Stimulated activated CD4-positive, alpha-beta T cell treated with anti-CD3 and anti-CD28 coated beads, Interleukin-15, amount 100 ng/mL, for 48 hours (primary cell): ENCODE results near the gene FGGY.

Experiments used
- DNase-seq, 2 donors: peaks; one replicate each; pipeline ENCODE4 v3.0.0-alpha.2; 2020; ENCODE audit warnings: low read depth in 2 of 2

FGGY gene

DNA sequence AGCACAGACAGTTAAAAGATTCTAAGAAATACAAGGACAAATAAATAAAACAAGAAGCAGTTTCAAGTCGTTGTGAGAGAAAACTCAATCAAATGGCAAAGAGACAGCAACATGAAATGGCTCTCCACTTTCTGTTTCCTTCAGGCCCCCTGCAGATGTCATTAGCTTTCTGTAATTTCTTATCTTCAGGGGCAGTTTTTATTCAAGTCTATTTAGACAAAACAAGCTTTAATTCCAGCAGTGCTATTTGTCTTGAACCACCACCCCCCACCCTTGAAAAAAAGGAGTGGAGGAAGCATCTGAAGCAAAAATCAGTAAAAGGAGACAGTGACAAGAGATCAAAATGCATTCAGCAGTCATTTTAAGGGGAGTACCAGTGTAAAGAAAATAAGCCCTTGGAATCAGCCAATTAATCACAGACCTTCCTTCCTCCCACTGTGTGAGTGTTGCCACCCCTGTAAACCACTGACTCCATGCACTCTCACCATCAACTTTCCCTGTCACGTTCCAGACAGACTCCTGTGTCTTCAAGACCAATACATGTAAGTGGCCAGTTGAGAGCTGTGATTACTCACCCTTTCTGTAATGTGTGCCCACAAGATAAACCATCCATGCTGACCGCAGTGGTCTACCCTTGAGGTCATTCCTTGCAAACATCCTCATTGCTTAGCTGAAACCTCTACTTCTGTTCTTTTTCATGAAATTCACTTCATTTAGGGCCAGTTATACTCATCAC, 381.8 kb downstream of the FGGY start:
- no peak for DNase-seq

DNA sequence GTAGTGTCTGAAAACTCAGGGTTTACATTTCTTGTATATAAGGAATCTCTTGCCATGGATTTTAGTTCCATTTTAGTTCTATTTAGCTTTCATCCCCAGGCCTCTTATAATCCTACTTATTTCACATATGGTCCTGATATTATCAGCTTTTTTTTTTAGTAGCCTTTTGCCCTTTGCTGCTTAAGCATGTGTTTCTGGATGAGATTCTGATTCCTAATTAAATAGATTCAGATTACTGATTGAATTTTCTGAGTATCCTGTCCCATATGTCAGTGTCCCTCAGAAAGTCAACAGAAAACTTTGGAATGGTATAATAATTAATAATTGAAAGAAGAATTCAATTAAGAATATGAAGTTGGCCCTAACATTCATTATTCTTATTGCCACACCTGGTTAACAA, 383.1 kb downstream of the FGGY start:
- no peak for DNase-seq

DNA sequence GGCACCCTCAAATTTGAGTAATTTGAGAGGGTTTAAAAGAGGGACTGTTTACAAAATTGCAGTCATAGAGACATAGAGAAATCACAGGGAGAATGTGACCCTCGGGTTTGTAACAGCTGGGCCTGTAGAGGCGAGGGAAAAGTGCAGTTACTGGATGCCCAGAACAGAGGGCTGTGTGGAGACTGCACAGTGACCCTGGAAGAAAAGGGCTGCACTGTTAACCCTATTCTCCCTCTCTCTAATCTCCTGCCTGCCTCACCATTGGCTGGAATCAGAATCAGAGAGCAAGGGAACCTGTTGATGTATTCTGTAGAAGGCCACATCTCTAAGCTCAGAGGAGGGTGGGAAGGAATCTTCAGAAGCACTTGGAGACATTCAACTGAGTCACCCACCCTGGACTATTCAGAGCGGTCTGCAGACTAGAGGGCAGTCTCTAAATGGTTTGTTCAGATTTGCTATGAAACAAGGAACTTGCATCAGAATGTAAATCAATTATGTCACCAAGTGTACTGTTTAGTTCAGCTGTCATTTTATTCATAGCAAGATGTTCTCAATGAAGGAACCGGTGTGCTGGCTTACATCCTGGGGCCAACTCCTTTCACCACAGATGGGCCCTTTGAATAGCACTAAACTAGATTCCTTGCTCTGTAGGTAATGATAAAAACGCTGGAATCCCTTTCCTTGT, 385.6 kb downstream of the FGGY start:
- no peak for DNase-seq

DNA sequence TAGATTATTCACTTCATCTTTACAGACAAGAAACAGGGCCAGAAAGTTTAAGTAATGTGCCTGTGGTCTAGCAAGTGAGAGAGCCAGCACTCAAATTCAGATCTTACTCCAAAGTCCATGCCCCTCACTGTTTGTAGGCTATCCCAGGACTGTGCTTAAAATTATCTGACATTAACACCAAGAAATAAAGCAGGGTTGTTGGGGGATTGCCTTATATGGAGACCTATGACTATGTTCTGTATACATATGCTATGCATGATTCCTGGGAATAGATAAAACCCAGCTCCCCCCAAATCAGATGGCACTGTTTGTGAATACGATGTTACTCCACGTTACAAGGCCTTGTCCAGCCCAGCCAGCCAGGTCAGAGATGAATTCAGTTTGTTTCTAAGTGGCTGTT, 386.3 kb downstream of the FGGY start:
- no peak for DNase-seq

DNA sequence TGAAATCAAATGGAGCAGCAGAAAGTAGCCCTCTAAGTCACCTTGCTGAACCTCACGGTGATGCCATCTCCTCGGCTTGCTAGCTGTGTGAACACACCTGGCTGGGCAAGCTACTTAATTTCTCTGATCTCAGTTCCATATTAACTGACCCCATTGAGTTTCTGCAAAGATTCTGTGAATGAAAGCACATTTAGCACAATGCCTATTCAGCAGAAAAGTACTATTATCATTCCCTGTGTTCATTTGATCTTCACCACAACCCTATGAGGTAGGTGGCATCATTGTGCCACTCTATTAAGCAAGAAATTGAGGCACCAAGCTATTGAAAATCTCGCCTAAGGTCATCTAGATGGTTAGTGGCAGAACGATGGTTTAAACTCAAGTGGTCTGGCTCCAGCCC, 387.8 kb downstream of the FGGY start:
- DNase-seq, result no peak

DNA sequence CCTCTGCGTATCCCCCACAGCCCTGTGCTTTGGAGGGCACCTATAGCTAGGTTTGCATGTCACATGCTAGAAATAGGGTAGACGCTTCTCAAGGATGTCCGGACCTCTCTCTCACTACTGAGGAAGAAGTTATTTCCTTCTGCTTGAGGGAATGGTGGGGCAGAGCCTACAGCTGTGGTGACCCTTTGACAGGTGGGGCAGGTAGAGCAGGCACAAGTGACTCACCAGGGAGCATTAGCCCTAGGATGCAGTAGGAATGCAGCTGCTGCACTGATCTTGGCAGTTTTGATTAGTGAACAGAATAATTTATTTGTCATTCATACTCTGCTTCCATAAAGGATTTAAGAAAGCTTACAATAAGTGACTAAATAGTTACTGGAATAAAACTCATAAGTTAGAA, 388.2 kb downstream of the FGGY start:
- DNase-seq, result no peak

DNA sequence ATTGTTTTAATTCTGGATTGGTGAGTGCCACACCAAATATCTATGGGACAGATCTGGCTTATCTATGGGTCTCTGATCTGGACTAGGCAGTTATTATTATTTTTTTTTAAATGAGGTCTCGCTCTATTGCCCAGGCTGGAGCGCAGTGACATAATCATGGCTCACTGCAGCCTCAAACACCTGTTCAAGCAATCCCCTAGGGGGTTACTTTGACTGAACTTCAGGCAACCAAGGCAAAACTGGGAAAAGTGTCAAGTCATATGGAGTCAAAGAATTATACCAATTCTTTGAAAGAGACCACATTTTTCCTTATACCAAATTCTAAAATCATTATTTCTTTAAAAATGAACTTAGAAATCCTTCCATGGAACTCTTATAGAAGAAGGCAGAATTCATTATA, 388.8 kb downstream of the FGGY start:
- no peak for DNase-seq

DNA sequence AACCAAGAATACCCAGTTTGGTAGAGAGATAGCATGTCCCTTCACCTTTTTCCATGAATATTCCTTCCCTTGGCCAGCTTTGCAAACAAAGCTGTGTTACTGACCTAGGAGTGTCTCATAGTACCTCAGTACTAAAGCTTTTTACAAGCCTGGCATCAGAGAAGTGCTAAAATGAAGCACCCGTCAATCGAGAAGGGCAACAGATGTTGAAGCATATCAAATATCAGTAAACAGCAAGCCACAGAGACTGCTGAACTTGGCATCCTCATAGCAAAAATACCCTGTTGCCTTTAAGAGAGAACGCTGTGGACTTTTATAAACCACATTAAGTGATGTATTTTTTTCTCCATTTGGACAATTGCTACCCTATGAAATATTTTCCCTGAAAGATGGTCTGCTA, 389.3 kb downstream of the FGGY start:
- DNase-seq, result no peak

DNA sequence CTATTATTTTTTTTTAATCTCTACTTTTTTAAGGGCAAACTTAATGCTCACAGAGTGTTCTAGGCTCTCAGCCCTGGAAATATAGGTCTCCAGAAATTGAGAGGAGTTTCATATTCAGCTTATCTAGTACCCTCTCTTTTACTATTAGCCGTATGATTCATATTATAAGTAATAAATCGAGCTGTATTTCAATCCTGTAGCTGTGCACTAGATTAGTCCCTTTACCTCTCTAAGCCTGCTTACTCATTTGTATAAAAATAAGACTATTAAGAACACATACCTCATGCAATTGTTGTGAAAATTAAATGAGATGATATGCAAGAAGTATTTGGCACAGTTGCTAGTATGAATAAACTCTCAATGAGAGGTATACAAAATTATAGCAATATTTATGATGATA, 389.7 kb downstream of the FGGY start:
- DNase-seq, result no peak

DNA sequence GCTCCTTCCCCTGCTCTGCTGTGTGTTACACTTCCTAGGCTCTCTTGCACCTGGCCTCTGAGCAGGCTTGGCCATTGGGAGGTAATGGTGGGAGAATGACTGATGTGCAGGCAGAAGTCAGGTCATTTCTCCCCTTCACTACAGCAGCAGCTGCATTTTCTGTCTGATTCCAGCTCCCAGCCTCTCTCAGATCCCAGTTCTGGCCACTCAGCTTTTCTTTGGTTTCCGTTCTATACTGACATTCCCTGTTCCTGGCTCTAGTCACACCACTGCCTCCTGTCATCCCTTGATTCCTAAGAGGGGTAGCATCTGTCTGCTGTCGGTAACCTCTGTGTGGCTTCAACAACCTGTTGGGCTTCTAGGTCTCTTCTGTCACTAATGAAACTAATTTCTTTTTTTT, 390.2 kb downstream of the FGGY start:
- DNase-seq, result no peak

DNA sequence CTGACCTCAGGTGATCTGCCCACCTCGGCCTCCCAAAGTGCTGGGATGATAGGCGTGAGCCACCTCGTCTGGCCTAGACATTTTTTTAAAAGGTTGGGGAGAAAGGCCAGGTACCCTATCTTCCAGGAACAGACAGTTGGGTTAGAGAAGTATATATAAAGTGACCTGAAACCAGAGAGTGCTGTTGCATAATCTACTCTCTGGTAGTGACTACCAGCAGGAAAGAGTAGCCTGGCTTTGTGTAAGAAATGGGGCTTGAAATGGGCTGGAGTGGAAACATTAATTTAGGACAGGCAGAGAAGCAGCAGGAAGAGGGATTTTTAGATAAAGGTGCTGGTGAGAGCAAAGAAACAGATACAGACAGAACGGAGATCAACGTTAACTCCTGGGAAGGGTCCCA, 392.1 kb downstream of the FGGY start:
- DNase-seq, result no peak

DNA sequence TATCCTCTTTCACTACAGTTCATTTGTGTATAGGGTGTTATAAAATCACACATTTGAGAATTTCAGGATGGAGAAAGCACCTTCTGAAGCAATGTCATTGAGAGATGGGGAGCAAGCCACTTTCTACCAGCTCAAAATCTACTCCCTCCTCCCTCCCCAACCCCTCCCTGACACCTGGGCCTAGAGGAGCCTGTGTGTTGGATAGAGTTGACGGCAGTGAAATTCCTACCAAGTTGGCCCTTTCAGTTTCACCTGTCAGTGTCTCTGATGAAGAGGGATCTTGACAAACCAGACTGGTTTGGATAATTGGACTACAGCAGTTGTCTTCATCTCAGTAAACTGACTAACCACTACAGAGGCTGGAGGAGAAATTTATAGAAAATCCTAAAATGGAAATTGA, 392.8 kb downstream of the FGGY start:
- no peak for DNase-seq

DNA sequence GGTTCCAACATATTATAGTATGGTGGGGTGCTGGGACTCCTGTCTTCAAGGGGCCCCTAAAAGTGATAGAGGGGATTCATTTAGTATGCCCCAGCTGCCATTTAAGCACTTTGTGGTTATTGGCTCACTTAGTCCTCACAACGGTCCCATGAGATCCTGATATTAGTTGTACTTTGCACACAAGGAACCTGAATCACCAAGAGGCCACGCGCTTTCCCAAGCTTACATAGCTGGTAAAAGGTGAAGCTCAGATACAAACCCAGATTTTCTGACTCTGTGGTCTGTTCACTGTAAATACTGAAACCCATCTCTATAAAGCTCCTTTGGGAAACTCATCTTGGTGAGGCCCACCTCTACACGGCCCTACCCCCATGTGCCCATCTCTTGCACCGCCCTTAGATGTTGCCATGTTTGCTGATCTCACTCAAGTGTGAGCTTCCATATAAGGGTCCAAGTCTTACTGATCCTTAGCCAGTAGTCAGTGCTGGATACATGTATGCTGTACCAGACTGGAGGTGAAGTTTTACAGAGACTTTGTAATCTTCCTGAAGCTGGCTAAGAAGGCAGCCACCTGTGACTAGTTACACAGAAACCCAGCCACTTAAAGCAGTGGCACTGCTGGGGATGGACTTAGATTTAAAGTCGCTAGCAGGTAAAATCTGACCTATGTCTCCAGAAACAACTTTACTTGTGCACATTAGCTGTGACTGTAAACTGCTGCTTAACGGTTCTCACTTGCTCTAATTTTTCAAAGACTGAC, 393.5 kb downstream of the FGGY start:
- no peak for DNase-seq

DNA sequence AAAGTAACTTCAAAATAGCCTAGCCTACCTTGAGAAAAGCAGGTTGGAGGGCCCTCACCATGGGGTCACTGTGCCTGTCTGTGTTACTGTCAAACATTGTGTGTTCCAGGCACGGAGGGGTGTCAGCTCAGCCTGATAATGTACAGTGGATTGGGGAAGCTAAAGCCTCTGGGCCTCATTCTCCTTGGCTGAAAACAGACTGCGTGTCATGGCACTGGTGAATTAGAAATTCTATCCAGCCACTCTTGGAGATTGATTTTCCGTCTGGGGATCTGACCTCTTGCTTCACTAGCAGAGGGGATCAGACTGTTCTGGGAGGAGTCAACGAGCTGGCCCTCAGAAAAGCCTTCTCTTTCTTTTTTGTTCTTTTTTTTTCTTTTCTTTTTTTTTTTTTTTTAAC, 394.4 kb downstream of the FGGY start:
- no peak for DNase-seq

DNA sequence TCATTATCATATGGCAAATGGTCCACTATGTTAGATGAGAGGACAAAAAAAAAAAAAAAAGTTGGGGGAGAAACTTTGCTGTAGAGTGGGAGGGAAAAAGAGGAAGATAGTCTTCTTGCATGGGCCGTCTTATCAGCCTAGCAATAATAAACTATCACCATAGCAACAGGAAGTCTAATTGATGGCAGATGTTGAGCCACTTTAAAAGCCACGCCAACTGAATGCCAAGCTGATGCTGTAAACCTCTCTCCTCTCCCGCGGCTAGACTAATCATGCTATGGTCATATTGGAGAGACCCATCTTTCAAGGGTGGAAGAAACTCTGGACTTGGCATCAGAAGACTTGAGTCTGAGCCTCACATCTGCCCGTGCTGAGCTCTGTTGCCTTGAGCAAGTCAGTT, 395.7 kb downstream of the FGGY start:
- no peak for DNase-seq

DNA sequence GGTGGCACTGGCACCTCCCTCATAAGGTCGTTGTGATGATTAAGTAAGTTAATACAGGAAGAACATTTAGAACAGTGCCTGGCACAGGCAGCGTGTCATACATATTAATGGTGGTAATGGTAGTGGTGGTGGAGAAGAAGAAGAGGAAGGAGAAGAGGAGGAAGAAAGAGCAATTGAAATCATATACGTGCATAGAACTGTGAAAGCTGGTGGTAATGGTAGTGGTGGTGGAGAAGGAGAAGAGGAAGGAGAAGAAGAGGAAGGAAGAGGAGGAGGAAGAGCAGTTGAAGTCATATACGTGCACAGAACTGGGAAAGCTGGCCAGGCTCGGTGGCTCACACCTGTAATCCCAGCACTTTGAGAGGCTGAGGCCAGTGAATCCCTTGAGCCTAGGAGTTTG, 396.5 kb downstream of the FGGY start:
- no peak for DNase-seq

DNA sequence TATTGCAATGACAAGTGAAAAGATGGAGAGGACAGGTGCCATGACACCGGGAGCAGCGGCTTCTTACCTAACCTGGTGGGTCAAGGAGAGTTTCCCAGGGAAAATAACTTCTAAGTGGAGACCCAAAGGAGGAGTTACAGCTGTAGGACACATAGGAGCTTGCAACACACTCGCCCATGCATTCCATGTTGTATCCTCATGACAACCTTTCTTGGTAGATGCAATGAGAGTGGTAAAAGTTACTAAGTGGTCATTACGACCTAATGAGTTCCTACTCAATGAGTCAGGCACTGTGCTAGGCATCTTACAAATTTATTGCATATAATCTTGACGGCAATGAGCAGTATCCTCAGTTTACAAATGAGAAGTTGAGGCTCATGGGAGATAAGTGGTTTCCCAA, 398.4 kb downstream of the FGGY start:
- DNase-seq, result no peak

DNA sequence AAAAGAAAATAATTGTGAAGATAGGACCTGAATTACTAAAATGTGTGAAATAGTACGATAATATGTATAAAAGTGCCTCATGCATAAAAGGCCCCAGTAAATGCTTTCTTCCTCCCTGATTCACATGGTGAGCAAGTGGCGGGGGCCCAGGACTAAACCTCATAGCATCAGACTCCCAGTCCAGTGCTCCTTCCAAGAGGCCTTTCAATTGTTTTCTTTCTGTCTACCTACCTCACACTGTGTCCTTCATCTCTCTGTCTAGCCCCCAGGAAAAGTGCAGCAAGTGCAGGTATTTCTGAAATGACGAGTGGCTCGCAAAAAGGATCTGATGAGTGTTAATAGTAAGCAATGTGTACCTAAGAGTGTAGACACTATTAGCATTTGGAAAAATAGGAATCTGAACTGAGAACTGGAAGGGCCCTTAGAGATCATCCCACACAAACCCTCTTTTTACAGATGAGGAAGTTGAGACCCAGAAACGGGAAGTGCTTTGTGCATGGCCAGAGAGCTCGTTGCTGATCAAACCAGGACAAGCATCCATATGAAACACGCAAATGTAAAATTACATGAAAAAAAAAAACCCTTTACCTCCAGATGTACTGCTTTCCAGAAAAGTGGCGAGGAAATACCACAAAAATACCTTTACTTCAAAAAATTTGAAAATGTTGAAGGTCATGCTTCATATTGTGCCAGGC, 399.7 kb downstream of the FGGY start:
- no peak for DNase-seq

DNA sequence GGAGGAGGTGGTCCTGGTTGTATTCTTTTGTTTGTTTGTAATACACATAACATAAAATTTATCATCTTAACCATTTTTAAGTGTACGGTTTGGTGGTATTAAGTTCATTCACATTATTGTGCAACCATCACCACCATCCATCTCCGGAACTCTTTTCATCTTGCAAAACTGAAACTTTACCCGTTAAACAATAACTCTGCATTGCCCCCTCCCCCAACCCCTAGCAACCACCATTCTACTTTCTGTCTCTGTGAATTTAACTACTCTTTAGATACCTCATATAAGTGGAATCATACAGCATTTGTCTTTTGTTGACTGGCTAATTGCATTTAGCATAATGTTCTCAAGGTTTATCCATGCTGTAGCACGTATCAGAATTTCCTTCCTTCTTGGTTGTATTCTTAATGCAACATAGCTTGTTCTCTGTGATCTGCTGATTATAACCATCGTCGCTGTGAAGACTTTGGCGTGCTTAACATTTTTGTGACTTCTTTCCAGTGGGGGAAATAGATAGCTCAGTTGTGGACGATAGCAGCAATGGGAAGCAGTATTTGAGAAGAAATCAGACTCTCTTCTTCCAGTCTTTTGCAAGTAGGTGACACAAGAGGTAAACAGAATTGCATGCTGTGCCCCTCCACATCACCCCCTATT, 400.4 kb downstream of the FGGY start:
- peak in 1 of 2 donors; percentile 10 for DNase-seq

DNA sequence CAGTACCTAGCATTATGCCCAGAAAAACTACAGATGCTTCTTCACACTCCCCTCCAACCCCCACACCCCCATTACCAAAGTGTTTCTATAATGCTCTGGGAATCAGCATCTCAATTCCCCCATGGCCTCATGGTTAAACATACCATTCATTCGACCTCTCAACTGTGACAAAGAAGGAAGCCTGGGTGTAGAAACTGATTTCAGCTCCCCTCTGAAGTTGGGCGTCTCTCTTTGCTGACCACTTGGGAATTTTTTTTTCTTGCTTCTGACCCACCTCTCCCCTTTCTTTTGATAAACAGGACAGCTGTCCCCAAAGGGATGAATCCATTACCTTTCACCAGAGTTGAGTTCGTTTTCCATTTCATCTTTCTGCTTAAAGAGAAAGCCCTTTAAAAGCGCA, 401.5 kb downstream of the FGGY start:
- DNase-seq, result no peak

DNA sequence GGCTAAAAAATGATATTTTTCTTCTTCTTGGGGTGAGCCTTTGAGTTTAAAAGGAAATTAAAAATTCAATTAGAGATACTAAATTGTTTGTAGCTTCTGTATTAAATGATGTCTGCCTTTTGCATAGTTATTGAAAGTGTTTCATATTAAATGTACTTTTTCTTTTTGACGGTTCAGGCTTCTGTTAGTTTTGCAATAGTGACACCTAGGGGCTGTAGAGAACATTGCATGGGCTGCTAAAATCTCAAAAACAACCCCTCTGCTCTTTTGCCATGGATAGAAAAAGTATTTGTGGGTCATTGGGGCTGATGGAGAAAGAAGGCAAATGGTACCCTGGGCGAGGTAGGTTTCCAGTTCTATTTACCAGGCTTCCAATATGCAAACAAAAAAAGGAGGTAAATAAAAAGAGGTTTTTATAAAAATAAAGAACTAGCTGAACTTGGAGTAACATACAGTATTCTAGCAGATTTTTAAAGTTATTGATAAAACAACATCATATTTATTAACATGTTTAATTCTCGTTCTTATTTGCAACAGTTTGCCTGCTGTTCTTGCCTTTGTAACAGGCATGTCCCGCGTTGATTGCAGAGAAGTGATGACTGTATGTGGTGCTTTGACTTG, 402.4 kb downstream of the FGGY start:
- no peak for DNase-seq
